ENCODE data around the gene RTKN. TPM values are rescaled to one million over a fixed set of nuclear protein-coding genes. Genes with fewer than 3 reads are reported as not detected.

The RTKN gene
- total and polyA plus RNA-seq, 10 of the 15 experiments (the other 5 are each of a cell fraction or from before 2014, with no cell fraction given): 0.50 to 12.3 (median 5.4) TPM

DNA sequence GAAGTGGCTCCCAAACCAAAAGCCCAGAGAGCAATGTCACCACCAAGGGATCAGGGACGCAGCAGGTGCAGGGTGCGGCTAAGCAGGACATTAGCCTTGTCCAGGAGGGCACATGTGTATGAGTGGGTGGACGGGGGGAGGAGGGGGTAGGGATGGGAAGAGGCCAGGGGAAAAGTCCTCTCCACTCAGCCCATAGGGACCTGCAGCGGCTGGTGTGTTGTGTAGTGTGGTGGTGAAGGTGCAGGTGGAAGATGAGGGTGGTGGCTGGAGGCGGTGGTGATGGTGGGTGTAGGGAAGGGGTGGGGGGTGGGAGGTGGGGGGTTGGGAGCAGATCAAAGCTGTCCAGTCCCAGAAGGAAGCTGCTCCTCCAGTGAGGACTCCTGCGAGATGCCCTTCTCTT lies 24.0 kb downstream of the RTKN start:
- ChIA-PET POLR2A (no interaction called here), SMC1A (ENCODE audit: uncharacterized antibody, unreplicated experiment) (no interaction called here), CTCF (no interaction called here), RAD21 (ENCODE audit: unreplicated experiment) (no interaction called here)
- H2AFZ ChIP-seq (ENCODE audit: control insufficient read depth, low read depth, low read length): no peak overlapping the region
- no peak for ATAC-seq
- no TSS peak for BruUV-seq (replicated peaks)
- no peak overlapping the region for H3K9ac ChIP-seq (ENCODE audit: control insufficient read depth, insufficient read depth, low read length)
- H3K36me3 ChIP-seq (ENCODE audit: control insufficient read depth in 2 of 2, insufficient read depth in 2 of 2, low read length in 1 of 2): no peaks in the 10 kb centered on the region
- H4K20me1 ChIP-seq (ENCODE audit: control insufficient read depth, insufficient read depth): no peaks in the 10 kb centered on the region
- 100% methylated on average over 3 of the region's 6 CpGs for WGBS (ENCODE audit: insufficient coverage, insufficient replicate concordance, low lambda C conversion rate, missing lambda C conversion rate)
- no peak for DNase-seq (ENCODE audit: low read depth, low spot score)
- intact Hi-C loops (cut with micrococcal nuclease; ENCODE audit: unreplicated experiment) (no loop called here), in situ Hi-C loops (cut with MboI) (no loop called here)
- no peak overlapping the region for H3K4me3 ChIP-seq
- peaks cover 6% of the 10 kb centered on the region for H3K79me2 ChIP-seq (ENCODE audit: control insufficient read depth, insufficient read depth, low read length)
- FAIRE-seq: no peak
- H3K4me2 ChIP-seq (ENCODE audit: control insufficient read depth, insufficient read depth): no peak overlapping the region
- no peaks in the 10 kb centered on the region for H3K27me3 ChIP-seq (replicated peaks in 1 of 2; ENCODE audit: control insufficient read depth in 2 of 2, insufficient read depth in 2 of 2, low read length in 1 of 2)
- TF ChIP-seq ZNF384 (IDR thresholded peaks at IDR 0.05; ENCODE audit: borderline replicate concordance, low read depth, low read length) (no peak), CHD4 (IDR thresholded peaks at IDR 0.05) (no peak), NFYA (IDR thresholded peaks at IDR 0.05; ENCODE audit: borderline replicate concordance, low read depth, low read length) (no peak), NR2C1 (IDR thresholded peaks at IDR 0.05) (no peak), NFYB (IDR thresholded peaks at IDR 0.05; ENCODE audit: insufficient read depth, low read depth, low read length) (no peak)
- TF ChIP-seq, protein P1, sequence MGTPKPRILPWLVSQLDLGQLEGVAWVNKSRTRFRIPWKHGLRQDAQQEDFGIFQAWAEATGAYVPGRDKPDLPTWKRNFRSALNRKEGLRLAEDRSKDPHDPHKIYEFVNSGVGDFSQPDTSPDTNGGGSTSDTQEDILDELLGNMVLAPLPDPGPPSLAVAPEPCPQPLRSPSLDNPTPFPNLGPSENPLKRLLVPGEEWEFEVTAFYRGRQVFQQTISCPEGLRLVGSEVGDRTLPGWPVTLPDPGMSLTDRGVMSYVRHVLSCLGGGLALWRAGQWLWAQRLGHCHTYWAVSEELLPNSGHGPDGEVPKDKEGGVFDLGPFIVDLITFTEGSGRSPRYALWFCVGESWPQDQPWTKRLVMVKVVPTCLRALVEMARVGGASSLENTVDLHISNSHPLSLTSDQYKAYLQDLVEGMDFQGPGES (IDR thresholded peaks at IDR 0.05): no peak
- H3K9me3 ChIP-seq (replicated peaks; ENCODE audit: control insufficient read depth, insufficient read depth, low read length): no peaks in the 10 kb centered on the region
- H3K4me1 ChIP-seq (ENCODE audit: control insufficient read depth, insufficient read depth, low read length): peaks cover 47% of the 10 kb centered on the region
- H3K27ac ChIP-seq (ENCODE audit: control insufficient read depth, insufficient read depth): no peak overlapping the region

DNA sequence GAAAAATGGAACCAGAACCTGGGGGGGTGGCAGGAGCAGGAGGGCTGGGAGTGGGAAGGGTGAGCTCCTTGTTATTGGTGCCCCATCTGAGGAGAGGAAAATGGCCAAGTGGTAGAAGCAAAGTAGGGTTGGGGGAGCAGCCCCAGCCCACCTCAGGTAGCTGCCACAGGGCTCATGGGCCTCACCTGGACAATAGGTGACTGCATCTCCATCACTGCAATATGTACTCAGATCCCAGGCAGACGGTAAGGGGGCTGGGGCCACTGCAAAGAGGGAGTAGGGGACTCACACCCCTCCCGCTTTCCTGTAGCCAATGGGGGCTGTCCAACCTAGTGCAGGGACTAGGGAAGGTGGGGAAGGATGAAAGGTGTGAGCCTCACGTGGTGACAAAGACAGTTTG lies 24.5 kb downstream of the RTKN start:
- H3K27ac ChIP-seq (ENCODE audit: control insufficient read depth, insufficient read depth): no peak overlapping the region
- CTCF ChIA-PET: no interaction called here
- peaks cover 5% of the 10 kb centered on the region for H3K79me2 ChIP-seq (ENCODE audit: control insufficient read depth, insufficient read depth, low read length)
- BruUV-seq (replicated peaks): no TSS peak
- SMC1A ChIA-PET (ENCODE audit: uncharacterized antibody, unreplicated experiment): interaction anchor here (0.6 kb wide), 1 partner anchor 57 kb away, joined by 3 read pairs; no protein-coding TSS in a partner anchor
- no peaks in the 10 kb centered on the region for H3K9me3 ChIP-seq (replicated peaks; ENCODE audit: control insufficient read depth, insufficient read depth, low read length)
- no peak overlapping the region for H2AFZ ChIP-seq (ENCODE audit: control insufficient read depth, low read depth, low read length)
- POLR2A ChIA-PET: no interaction called here
- no peak for DNase-seq (ENCODE audit: low read depth, low spot score)
- H3K4me3 ChIP-seq: no peak overlapping the region
- H4K20me1 ChIP-seq (ENCODE audit: control insufficient read depth, insufficient read depth): no peaks in the 10 kb centered on the region
- FAIRE-seq: no peak
- H3K4me2 ChIP-seq (ENCODE audit: control insufficient read depth, insufficient read depth): no peak overlapping the region
- no peaks in the 10 kb centered on the region for H3K27me3 ChIP-seq (replicated peaks in 1 of 2; ENCODE audit: control insufficient read depth in 2 of 2, insufficient read depth in 2 of 2, low read length in 1 of 2)
- no peak for ATAC-seq
- H3K4me1 ChIP-seq (ENCODE audit: control insufficient read depth, insufficient read depth, low read length): peaks cover 46% of the 10 kb centered on the region
- in situ Hi-C loops (cut with MboI): no loop called here
- no peak overlapping the region for H3K9ac ChIP-seq (ENCODE audit: control insufficient read depth, insufficient read depth, low read length)
- intact Hi-C loops (cut with micrococcal nuclease; ENCODE audit: unreplicated experiment): no loop called here
- no peaks in the 10 kb centered on the region for H3K36me3 ChIP-seq (ENCODE audit: control insufficient read depth in 2 of 2, insufficient read depth in 2 of 2, low read length in 1 of 2)
- RAD21 ChIA-PET (ENCODE audit: unreplicated experiment): no interaction called here
- WGBS (ENCODE audit: insufficient coverage, insufficient replicate concordance, low lambda C conversion rate, missing lambda C conversion rate): 57% methylated on average over 3 of the region's 3 CpGs
- no peak for TF ChIP-seq GABPA (IDR thresholded peaks at IDR 0.05; ENCODE audit: low read depth)
- no peak for TF ChIP-seq ZNF24 (IDR thresholded peaks at IDR 0.05)
- TF ChIP-seq, protein P2, sequence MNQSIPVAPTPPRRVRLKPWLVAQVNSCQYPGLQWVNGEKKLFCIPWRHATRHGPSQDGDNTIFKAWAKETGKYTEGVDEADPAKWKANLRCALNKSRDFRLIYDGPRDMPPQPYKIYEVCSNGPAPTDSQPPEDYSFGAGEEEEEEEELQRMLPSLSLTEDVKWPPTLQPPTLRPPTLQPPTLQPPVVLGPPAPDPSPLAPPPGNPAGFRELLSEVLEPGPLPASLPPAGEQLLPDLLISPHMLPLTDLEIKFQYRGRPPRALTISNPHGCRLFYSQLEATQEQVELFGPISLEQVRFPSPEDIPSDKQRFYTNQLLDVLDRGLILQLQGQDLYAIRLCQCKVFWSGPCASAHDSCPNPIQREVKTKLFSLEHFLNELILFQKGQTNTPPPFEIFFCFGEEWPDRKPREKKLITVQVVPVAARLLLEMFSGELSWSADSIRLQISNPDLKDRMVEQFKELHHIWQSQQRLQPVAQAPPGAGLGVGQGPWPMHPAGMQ (IDR thresholded peaks at IDR 0.05; ENCODE audit: borderline replicate concordance): no peak
- no peak for TF ChIP-seq RAD51 (IDR thresholded peaks at IDR 0.05)
- TF ChIP-seq KDM1A (IDR thresholded peaks at IDR 0.05; ENCODE audit: borderline replicate concordance): no peak
- TF ChIP-seq LARP7 (IDR thresholded peaks at IDR 0.05): no peak
- no peak for TF ChIP-seq POU2F2 (IDR thresholded peaks at IDR 0.05; ENCODE audit: borderline replicate concordance, low read depth, low read length)
- TF ChIP-seq CHD1 (IDR thresholded peaks at IDR 0.05; ENCODE audit: low read depth, low read length): no peak
- TF ChIP-seq NFIC (IDR thresholded peaks at IDR 0.05; ENCODE audit: low read depth, low read length): no peak
- no peak for TF ChIP-seq POLR2AphosphoS5 (IDR thresholded peaks at IDR 0.05; ENCODE audit: low read length)
- TF ChIP-seq WRNIP1 (IDR thresholded peaks at IDR 0.05; ENCODE audit: borderline replicate concordance, low read depth, low read length): no peak
- no peak for TF ChIP-seq SMAD1 (IDR thresholded peaks at IDR 0.05; ENCODE audit: low read depth, partially characterized antibody)
- TF ChIP-seq CBX3 (IDR thresholded peaks at IDR 0.05; ENCODE audit: borderline replicate concordance, low read depth): no peak
